HepG2 (cell line): ENCODE results near the gene DDX31.

ENCODE experiments used
- FOXK2 ChIP-seq: fragments of 450-650 bp; IDR thresholded peaks from 2 replicates; pipeline ENCODE4 v1.6.1; 2016
- GABPB1 ChIP-seq: IDR thresholded peaks from 2 replicates; pipeline ENCODE4 v1.6.1; 2016; ENCODE audit warnings: mild to moderate bottlenecking, missing genetic modification reagents, moderate library complexity, missing compliant biosample characterization
- MTERF4 ChIP-seq: sonication (generic); formaldehyde crosslinking; IDR thresholded peaks from 2 replicates; pipeline ENCODE4 v1.8.0; 2023; ENCODE audit warnings: mild to moderate bottlenecking, missing genetic modification reagents
- POLR2A ChIP-seq, 2 experiments: IDR thresholded peaks; 2 replicates each; pipeline ENCODE4 v1.6.1; 2011; ENCODE audit warnings: low read depth in 2 of 2, low read length in 2 of 2, mild to moderate bottlenecking in 1 of 2, moderate library complexity in 1 of 2; ENCODE audit not compliant: insufficient read depth in 1 of 2
- POLR2AphosphoS5 ChIP-seq: IDR thresholded peaks from 2 replicates; pipeline ENCODE4 v1.6.1; 2012; ENCODE audit warnings: low read depth, low read length
- SMAD1 ChIP-seq: sonication (generic); formaldehyde crosslinking; IDR thresholded peaks from 2 replicates; pipeline ENCODE4 v1.4.0; 2020; ENCODE audit warnings: missing genetic modification reagents, low read depth, mild to moderate bottlenecking, borderline replicate concordance
- ZFAT ChIP-seq: sonication (generic); formaldehyde crosslinking; conservative IDR thresholded peaks from 2 replicates; pipeline ENCODE4 v1.8.1; 2023; ENCODE audit warnings: missing genetic modification reagents, inconsistent platforms
- ZNF879 ChIP-seq: sonication (generic); formaldehyde crosslinking; IDR thresholded peaks from 2 replicates; pipeline ENCODE4 v1.8.1; 2023; ENCODE audit warnings: missing genetic modification reagents
- ZSCAN12 ChIP-seq: sonication (generic); formaldehyde crosslinking; IDR thresholded peaks from 2 replicates; pipeline ENCODE4 v1.9.0; 2021; ENCODE audit warnings: mild to moderate bottlenecking, missing genetic modification reagents
- ZZZ3 ChIP-seq: sonication (generic); formaldehyde crosslinking; IDR thresholded peaks from 2 replicates; pipeline ENCODE4 v1.4.0; 2020; ENCODE audit warnings: missing genetic modification reagents, mild to moderate bottlenecking, borderline replicate concordance

- no peak for TF ChIP-seq SMAD1 (CRISPR knock-in tag)
- TF ChIP-seq ZFAT (CRISPR knock-in tag) = no peak
- no peak for TF ChIP-seq ZNF879 (CRISPR knock-in tag)
- TF ChIP-seq ZZZ3 (CRISPR knock-in tag) = no peak
- no peak for TF ChIP-seq FOXK2
- no peak for TF ChIP-seq GABPB1 (CRISPR knock-in tag)
- TF ChIP-seq POLR2AphosphoS5 = no peak
- no peak for TF ChIP-seq POLR2A (IDR thresholded peaks at IDR 0.05; ENCODE audit: insufficient read depth in 1 of 2, low read depth in 2 of 2, low read length in 2 of 2)
- TF ChIP-seq ZSCAN12 = no peak
- TF ChIP-seq MTERF4 = no peak
These were observed 22.4 kb downstream of the DDX31 start for GRCh38 chr9:132647355-132647754.
